NCI-H2227 (cell line): ENCODE measurements around the gene TASOR.

Experiments used
- DNase-seq: peaks from one replicate; lab custom pipeline; 2025; ENCODE audit not compliant: unreplicated experiment; lab: John Stamatoyannopoulos, UW

TASOR gene

DNA sequence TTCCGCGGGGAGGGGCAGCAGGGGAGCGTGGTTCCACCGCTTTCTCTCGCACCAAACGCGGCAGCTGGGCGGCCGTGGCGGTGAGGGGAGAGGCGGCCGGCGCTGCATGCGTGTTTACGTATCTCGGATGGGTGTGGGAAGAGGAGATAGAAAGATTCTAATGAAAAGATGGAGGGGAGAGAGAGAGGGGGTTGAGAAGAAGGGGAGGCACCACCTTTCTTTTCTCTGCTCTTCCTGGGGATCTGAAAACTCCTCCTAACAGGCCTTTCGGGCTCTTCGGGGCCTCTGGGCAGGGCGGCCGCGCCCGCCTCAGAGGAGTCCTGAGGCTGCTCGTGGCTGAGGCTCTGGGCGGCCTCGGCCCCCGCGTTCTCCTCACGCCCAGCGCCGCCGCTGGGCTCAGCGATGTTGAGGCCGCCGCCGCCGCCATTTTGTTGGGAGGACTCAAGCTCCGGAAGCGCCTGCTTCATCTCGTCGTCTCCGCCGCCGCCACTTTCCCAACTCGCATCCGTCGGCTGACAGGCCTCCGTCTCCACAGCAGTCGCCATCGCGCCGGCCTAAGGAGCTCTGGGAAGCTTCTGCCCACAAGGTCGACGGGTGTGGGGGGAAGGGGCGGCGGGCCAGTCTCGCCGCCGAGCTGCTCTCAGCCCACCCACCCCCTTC lies 473 bp downstream of the TASOR start:
- DNase-seq = peak; percentile 74

DNA sequence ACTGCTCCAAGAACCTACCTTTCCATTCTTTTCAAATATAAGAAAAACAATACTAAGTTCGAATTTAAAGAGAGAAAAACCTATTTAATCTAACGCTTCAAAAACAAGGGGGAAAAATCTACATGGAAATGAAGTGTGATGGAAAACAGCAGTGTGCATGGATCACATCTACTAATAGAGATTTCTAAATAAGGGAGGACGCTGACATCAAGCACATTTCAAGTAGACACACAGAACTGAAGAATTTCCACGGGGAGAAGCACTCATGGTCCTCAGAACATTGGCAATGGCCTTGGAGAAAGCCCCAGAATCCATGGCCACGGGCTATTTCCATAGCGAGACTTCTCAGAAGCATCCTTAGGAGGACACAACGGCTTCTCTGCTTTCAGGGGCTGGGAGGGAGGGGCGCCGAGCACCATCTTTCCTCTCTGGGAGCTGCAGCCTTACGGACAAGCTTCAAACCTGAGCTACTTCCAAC lies 1.0 kb downstream of the TASOR start:
- DNase-seq = no peak

DNA sequence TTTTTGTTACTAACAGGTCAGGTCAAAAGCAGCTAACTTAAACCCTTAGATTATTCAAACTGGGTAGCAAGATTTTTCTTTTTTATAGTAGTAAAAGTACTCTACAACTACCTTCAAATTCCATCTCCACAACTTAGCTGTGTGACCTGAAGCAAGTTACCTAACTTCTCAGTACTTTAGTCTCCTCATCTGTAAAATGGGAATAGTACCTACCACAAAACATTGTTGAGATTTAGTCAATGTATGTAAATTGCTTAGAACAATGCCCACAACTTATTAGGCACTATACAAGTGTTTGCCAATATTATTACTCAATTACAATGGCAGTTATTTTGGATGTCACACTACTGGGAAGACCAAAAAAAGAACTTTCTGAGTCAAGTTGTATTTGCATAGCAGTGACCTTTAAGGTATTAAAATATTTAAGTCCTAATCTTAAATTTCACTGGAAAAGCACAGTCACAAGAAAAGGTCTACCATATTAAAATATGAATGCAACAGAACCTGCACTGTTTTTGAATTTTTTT lies 2.9 kb downstream of the TASOR start:
- DNase-seq = no peak

DNA sequence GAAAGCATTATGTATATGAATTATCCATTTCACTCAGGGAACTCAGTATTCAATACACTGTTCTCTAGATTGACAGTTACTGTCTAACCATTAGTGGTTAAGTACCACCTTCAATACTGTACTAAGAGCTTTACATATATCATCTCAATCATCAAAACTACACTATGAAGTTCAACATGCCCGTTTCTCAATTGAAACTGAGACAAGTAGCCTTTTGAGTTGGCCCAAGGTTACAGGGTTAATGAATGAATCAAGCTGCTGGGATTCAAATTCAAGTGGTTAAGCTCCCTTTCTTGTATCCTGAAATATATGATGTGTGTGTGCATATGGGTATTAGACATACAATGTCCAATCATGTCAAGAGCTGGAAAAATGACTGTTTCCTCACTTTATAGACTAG lies 5.8 kb downstream of the TASOR start:
- DNase-seq = peak; percentile 40

DNA sequence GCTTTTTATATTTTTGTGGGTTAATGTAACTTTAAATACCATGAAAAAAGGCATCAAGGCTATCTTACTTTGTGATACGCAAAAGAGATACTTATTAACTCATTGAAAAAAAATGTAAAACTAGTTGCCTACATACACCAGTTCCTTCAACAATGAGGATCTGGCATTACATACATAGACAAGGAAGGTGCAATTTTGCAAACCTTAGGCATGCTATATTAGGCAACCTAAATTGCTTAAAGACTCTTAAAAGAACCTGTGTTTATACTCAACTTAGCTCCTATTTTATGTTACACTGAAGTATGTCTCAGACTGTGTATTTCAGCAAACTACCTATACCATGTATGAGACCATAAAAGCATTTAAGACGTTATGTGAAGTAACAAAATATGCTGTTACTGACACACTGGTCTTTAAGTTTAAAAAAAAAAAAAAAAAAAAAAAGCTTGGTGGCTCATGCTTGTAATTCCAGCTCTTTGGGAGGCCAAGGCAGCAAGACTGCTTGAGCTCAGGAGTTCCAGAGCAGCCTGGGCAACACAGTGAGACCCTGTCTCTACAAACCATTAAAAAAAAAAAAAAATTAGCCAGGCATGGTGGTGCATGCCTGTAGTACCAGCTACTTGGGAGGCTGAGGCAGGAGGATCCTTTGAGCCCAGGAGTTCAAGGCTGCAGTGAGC lies 9.1 kb downstream of the TASOR start:
- no peak for DNase-seq

DNA sequence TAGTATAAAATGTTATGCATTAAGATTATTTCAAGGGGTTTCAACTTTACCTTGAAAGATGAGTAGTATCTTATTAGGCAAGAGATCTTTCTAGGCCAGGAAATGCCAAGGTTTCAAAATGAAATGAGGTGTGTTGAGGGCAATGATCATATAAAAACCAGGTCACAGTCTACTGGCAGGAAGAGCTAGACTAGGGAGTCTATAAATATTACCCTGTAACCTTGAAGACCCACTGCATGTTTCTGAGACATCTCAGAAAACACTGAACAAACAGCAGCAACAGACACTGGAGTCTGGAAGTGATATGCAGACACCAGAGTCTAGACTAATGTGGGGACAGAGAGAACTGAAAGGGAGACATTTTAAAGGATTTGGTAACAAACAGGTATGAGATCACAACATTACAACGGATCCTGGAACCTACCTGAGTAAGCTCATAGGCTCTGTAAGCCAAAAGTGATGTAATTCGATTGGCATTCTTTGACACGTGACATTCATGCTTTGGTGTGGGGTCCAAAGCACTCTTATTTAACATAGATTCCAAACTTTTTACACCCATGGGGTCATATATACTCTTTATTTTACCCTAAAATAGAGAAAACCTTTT lies 15.0 kb downstream of the TASOR start:
- DNase-seq = no peak

DNA sequence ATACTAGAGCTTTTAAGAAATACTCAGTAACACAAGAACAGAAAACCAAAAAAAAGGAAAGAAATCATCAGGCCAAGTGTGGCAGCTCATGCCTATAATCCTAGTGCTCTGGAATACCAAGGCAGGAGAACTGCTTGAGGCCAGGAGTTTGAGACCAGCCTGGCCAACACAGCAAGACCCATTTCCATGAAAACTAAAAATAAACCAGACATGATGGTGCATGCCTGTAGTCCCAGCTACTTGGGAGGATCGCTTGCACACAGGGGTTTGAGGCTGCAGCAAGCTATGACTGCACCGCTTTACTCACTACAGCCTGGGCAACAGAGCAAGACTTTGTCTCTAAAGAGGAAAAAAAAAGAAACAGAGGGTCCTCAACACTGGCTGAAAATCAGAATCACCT lies 18.2 kb downstream of the TASOR start:
- no peak for DNase-seq

DNA sequence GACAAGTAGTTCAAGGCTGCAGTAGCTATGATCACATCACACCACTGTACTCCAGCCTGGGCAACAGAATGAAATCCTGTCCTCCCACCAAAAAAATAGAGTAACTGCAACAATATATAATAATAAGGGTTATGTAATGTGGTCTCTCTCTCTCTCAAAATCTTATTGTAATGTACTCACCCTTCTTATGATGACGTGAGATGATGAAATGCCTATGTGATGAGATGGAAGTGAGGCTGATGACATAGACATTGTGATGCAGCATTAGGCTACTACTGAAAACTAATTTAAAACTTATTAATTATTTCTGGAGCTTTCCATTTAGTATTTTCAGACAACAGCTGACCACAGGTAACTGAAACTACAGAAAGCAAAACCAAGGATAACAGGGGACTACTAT lies 27.4 kb downstream of the TASOR start:
- DNase-seq = no peak

DNA sequence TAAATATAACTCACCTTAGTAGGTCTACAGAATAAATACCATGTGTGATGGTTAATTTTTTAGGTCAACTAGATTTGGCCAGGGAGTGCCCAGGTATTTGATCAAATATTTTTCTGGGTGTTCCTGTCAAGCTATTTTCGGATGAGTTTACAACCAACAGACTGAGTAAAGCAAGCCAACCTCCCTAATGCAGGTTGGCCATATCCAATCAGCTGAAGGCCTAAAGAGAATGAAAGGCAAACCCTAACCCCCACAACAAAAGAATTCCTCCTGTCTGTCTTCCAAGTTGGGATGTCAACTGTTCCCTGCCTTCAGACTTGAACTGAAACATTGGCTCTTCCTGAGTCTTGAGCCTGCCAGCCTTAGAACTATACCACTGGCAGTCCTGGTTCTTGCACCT lies 28.6 kb downstream of the TASOR start:
- no peak for DNase-seq

DNA sequence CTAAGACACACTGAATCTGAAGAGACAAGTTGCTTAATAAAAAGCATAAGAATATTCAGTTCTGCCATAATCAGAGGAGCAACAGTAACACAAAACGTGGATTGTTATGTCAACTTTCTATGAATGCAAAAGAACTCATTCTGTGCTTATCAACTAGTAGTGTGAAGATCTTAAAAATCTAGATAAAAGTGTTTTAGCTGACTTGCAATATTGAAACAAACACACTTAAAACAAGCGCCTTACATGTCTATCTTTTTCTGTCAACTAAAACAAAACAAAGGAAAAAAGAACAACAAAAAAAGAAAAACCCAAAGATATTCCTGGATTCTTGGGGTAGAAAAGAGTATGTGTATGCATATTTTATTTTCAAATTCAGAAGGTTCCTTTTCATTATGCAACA lies 37.7 kb downstream of the TASOR start:
- no peak for DNase-seq

DNA sequence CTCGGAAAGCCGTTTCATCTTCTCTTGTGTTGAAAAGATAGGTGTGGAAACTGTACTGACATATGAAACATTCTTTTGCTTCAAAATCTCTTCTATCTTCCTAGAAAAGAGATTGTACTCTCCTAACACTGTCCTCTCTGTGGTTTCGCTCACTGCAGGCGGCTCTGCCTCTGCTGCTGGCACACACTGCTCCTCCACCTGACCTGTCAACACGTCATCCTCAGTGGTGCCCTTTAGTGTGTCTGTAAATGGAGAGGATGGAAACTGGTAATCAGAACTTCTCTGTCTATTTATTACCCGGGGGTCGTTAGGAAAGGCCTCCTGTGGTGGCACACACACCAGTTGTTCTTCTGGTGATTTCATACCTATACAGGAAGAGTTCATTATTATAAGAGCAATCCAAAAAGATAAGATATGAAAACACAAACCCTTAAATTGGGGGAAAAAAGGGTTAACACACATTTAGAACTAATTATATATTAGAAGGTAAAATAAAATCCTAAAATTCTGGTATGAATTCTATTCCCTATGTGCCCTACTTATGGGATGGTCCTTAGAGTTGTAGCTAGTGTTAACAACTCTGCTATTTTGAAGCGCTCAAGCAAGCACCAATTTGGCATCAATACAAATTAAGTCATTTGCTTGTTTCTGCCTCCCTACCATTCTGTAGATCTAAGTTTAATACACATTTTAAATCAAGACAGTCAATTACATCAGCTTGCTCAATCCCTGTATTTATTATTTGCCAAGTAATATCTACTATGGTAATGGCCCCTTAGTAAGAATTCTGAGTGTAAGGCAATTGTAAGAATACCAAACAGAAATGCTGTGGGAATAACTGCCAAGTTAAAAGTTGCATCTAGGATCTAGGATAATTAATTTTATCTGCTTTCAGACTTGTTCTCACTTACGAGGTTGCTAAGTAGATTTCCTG lies 49.2 kb downstream of the TASOR start:
- no peak for DNase-seq
